Kidney glomerular epithelial cell (primary cell): Measurements from ENCODE around the gene NAV2.
A peak's percentile ranks its signal among the peaks of the same experiment; 100 is the strongest.

Experiments
- DNase-seq: peaks from one replicate; lab custom pipeline; 2025; lab: John Stamatoyannopoulos, UW

NAV2 gene

GRCh38 chr11:19812096-19812495, 99.5 kb downstream of the NAV2 start:
- DNase-seq = no peak

GRCh38 chr11:19812710-19813109, 100.1 kb downstream of the NAV2 start:
- DNase-seq = no peak

GRCh38 chr11:19813158-19813879, 100.7 kb downstream of the NAV2 start:
- DNase-seq = no peak

- no peak for DNase-seq
Measured at GRCh38 chr11:19814421-19814820, 101.8 kb downstream of the NAV2 start.

GRCh38 chr11:19816040-19816439, 103.4 kb downstream of the NAV2 start:
- no peak for DNase-seq

GRCh38 chr11:19816817-19817216, 104.2 kb downstream of the NAV2 start:
- DNase-seq = no peak

GRCh38 chr11:19817265-19817851, 104.7 kb downstream of the NAV2 start:
- no peak for DNase-seq

- DNase-seq = no peak
Measured at GRCh38 chr11:19817870-19818269, 105.2 kb downstream of the NAV2 start.

- no peak for DNase-seq
Measured at GRCh38 chr11:19818619-19819018, 106.0 kb downstream of the NAV2 start.

GRCh38 chr11:19819148-19819547, 106.5 kb downstream of the NAV2 start:
- DNase-seq = no peak

- DNase-seq = peak; percentile 61
Measured at GRCh38 chr11:19820100-19820499, 107.5 kb downstream of the NAV2 start.

- no peak for DNase-seq
Measured at GRCh38 chr11:19821412-19821875, 108.8 kb downstream of the NAV2 start.

- DNase-seq = no peak
Measured at GRCh38 chr11:19821993-19822392, 109.4 kb downstream of the NAV2 start.

- no peak for DNase-seq
Measured at GRCh38 chr11:19822531-19822930, 109.9 kb downstream of the NAV2 start.

GRCh38 chr11:19826606-19827005, 114.0 kb downstream of the NAV2 start:
- DNase-seq = no peak

- no peak for DNase-seq
Measured at GRCh38 chr11:19827399-19828135, 114.9 kb downstream of the NAV2 start.

- no peak for DNase-seq
Measured at GRCh38 chr11:19828382-19829108, 115.9 kb downstream of the NAV2 start.

GRCh38 chr11:19829109-19829837, 116.6 kb downstream of the NAV2 start:
- DNase-seq = no peak

- no peak for DNase-seq
Measured at GRCh38 chr11:19832086-19832750, 119.6 kb downstream of the NAV2 start.

GRCh38 chr11:19832901-19833300, 120.3 kb downstream of the NAV2 start:
- no peak for DNase-seq

- DNase-seq = no peak
Measured at GRCh38 chr11:19834771-19835170, 122.1 kb downstream of the NAV2 start.
